ENCODE results near the gene DYNLT1.
"Not testable (repeated sequence)": the region's sequence is repeated elsewhere in the genome, so short reads cannot be mapped to it uniquely, and the experiment has no call there.

DYNLT1 gene

DNA sequence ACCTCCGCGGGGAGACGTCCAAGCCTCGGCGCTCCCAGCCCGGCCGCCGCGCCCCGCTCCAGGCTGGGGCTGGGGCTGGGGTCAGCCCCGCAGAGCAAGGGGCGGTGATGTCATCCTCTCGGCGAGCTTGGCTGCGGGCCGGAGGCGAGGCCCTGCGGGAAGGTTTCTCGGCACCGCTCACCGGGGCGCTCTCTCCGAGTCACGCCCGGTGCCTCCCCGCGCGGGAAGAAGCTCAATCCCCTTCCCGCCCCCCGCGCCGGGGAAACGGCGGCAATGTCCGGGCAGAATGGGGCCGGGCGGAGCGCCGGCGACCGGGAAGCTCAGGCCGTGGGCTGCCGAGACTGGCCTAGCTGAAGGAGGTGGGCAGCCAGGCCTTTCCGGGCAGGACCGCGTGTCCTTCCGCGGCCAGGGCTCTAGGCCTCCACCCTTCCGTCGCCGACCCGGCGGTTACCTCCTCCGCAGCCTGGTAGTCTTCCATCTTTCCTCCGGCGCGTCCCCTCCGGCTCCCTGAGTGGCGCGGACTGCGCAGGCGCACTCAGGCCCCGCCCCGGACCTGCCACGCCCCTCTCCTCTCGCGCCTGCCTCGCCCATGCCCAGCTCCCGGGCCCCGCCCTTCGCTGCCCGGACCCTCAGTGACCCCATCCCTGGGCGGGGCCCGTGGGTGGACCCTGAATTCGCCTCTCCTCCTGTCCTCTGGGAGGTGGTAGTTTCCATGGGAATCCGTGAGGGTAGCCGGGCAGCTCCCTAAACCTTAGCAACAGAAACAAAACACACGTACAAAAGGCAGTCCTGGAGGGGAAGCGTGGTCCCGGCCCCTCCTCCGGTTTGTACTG, at the start of gene DYNLT1:
TSS of gene DYNLT1 (minus strand) at position 513 of the 833 bp plus-strand sequence. CDS start at position 478, 35 bp downstream.
- peak; percentile 97 for DNase-seq

DNA sequence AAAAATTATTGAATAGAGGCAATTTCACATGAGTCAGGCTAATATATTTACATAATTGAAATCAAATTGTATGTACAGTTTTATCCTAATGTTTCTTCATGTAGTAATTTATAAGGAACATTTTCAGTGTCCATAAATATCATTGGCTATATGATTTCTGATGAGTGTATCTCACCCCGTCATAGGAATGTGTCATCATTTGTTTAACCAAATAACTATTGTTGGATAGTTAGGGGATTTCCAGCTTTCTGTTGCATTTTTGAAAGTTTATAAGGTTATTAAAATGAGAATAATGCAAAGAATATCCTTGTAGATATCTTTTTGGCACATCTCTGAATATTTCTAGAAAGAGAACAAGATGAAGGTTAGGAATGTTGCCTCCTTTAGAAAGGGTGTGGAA, 44.3 kb upstream of the DYNLT1 start:
- no peak for DNase-seq

DNA sequence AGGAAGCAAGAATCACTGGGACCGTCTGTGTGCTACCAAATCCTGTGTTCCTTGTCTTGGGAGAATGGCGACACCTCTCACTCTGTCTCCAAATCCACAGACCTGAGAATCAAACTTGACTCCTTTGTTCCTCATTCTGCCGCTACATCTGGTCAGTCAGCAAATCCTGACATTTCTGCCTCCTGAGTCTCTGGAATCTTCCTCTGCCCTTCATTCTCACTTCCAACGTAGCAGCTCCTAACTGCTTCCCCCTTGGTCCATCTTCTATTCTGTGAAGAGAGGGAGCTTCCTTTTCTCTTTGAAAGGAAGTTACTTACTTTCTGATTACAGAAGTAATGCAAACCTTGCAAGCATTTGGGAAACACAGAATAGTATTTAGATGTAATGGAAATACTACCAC, 43.0 kb upstream of the DYNLT1 start:
- no peak for DNase-seq

DNA sequence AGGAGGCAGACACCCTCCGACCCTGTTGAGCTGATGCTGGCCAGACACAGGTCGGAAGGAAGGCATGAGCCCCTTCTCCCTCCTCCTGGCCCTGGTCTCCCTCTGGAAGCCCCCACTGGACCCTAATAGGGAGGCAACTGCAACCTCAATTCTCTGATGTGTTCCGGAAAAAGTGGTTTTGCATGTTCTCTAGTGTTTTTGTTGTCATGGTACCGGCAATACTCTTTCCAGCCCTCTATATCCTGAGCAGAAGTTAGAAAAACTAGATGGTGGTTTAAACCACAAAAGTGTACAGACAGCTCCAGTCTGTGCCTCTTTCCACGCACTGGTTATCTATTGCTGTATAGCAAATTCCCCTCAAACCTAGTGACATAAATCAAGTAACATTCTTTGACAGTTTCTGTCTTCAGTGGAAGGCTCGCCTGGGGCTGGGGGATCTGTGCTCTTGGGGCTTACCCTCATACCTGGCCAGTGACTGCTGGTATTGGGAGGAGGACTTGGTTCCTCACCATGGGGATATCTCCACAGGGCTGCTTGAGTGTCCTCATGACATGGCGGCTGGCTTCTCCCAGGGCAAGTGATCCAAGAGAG, 42.3 kb upstream of the DYNLT1 start:
- DNase-seq = no peak

DNA sequence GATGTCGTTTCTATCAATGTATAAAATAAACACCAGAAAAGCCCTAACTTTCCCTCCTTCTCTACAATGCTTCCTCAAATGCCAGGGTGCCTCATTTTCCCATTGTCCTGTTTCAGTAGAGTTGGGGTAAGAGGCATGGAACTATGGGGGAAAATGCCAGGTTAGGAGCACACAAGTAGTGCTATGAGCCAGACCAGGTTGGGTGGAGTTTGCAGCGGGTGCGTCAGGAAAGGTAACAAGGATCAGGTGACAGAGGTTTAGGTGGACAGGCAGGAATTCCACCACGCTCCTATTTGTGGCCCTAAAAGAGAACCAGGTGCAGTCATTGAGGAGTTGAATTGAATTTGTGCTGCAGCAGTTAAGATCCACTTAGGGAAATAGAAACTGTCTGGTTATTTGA, 41.8 kb upstream of the DYNLT1 start:
- no peak for DNase-seq

DNA sequence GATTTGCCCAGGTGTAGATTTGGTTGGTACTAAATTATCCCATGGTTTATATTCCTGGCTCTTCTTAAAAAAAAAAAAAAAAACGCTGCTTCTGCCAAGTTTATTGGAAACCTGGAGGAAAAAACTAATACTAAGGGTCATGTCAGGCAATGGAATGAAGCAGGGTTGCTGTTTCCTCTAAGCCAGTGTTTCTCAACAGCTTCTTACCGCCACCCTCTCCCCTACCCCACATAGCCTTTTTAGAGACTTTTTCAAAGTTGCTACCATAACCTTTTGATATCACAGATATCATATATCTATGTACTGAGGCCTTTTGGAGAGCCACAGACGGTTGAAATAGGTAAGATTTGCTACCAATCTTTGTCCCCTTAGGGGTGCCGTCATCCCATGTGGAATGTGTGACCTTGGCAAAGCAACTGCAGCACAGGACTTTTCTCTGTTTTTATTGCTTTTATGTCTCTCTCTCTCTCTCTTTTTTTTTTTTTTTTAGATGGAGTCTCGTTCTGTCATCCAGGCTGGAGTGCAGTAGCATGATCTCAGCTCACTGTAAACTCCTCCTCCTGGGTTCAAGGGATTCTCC, 40.3 kb upstream of the DYNLT1 start:
- no peak for DNase-seq

DNA sequence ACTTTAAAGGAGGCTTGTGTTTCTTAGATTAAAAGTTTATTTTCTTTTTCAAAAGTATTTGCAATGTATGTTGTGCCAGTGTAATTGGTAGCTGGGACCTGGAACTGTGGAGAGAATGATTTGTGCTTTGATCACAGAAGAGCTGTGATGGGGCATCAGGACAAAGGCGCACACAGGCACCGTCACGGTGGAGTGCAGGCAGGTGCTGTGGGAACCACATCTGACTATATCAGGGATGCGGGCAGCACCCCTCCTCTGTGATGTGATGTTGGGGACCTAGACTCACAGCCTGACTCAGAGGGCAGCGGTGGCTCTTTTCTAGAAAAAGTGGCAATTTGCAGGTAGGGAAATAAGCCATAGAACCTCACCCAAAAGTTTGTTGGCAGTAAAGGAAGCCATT, 39.8 kb upstream of the DYNLT1 start:
- no peak for DNase-seq

DNA sequence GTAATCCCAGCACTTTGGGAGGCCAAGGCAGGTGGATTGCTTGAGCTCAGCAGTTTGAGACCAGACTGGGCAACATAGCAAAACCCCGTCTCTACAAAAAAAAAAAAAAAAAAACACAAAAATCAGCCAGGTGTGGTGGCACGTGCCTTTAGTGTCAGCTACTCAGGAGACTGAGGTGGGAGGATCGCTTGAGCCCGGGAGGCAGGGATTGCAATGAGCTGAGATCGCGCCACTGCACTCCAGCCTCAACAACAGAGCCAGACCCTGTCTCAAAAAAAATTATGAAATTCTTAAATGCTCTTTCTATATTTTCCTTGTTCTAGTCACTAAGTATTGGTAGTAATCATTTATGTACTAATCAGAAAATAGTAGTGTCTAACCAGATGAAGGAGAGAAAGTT, 35.9 kb upstream of the DYNLT1 start:
- no peak for DNase-seq

DNA sequence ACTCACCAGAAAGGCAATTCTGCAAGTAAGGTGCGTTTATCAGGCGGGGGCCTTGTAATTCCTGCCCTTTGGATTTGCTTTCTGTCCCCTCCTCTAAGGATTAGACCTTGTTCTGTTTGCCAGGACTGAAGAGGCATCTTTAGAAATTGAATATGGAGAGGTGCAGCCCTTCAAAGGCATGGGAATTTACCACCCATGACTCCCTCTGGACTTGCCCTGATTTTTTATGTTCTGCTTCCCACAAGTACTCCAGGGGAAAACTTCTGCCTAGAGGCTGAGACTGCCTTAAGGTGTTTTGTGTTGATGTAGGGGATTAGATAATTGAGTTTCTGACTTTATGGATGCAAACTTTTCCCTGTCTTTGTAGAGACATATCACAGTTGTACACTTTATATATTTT, 35.5 kb upstream of the DYNLT1 start:
- DNase-seq = no peak

DNA sequence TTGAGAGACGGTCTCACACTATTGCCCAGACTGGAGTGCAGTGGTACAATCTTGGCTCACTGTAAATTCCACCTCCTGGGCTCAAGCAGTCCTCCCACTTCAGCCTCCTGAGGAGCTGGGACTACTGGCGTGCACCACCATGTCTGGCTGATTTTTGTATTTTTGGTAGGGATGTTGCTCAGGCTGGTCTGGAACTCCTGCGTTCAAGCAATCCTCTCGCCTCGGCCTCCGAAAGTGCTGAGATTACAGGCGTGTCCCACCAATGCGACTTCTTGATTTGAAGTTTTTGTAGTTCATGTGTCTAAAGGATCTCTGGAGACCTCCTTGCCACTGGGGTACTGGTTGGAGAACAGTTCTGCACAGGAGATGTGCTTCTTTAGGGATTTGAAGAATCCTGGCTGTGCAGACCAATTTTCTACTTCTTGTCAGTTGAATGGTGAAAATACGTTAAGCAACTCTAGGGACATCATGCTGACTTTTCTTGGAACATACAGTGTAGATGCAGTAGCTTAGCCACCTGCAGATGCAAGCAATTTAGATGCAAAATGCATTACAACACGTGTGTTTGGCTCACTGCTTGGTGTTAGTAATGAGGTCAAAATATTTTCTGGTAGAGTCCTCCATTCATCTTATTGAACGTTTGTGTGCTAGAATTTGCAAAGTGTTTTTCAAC, 33.5 kb upstream of the DYNLT1 start:
- DNase-seq = no peak

DNA sequence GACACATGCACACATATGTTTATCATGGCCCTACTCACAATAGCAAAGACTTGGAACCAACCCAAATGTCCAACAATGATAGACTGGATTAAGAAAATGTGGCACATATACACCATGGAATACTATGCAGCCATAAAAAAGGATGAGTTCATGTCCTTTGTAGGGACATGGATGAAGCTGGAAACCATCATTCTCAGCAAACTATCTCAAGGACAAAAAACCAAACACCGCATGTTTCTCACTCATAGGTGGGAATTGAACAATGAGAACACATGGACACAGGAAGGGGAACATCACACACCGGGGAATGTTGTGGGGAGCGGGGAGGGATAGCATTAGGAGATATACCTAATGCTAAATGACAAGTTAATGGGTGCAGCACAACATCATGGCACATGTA, 32.6 kb upstream of the DYNLT1 start:
- DNase-seq = not testable (repeated sequence)

DNA sequence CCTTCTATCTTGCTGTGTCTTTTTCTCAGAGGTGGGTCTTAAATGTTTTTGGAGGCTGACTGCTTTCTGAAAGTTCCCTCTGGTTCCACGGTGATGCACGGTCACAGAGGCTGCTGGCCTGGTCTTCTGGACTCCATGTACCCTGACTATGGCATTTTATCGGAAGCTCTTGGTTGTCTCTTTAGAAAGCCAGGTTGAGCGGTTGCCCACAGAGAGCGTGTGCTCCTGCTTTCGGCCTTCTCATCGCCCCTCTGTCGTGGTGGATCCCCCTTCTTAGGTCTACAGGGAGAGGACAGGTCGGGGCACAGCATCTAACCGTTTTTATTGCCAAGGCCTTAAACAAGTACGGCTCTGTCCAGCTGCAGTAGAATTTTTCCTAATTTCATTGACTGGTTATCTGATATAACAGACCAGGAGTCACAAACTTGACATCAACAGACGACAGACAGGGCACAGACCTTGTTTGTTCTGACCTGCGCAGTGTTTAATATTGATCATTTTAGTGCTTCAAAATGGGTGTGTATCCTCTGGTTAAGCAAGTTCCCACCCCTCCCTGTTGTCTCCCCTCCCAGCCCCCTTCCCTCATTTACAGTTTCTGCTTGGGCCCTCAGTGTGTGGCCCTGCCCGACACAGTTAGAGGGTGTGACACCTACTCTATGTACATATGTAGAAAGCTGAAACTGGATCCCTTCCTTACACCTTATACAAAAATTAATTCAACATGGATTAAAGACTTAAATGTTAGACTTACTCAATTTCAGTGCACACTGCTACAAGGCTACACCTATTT, 30.0 kb upstream of the DYNLT1 start:
- DNase-seq = no peak

DNA sequence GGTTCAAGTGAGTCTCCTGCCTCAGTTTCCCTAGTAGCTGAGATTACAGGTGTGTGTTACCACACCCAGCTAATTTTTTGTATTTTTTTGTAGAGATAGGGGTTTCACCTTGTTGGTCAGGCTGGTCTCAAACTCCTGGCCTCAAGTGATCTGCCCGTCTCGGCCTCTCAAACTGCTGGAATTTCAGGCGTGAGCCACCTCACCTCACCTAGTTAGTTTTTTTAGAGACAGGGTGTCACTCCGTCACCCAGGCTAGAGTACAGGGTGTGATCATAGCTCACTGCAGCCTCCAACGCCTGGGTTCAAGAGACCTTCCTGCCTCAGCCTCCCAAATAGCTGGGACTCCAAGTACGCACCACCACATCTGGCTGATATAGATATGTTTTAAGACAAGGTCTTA, 28.2 kb upstream of the DYNLT1 start:
- no peak for DNase-seq

DNA sequence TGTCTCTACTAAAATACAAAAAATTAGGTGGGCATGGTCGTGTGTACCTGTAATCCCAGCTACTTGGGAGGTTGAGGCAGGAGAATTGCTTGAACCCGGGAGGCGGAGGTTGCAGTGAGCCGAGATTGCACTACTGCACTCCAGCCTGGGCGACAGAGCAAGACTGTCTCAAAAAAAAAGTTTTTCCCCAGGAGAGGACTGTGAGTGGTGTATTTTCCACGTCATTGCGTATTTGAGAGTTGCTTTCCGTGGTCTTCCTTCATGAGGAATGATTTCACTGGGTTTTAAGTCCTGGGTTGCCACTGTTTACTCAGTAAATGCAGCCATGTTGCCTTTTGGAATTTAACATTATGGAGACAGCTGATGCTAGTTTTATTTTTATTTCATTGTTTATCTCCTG, 27.6 kb upstream of the DYNLT1 start:
- DNase-seq = not testable (repeated sequence)

DNA sequence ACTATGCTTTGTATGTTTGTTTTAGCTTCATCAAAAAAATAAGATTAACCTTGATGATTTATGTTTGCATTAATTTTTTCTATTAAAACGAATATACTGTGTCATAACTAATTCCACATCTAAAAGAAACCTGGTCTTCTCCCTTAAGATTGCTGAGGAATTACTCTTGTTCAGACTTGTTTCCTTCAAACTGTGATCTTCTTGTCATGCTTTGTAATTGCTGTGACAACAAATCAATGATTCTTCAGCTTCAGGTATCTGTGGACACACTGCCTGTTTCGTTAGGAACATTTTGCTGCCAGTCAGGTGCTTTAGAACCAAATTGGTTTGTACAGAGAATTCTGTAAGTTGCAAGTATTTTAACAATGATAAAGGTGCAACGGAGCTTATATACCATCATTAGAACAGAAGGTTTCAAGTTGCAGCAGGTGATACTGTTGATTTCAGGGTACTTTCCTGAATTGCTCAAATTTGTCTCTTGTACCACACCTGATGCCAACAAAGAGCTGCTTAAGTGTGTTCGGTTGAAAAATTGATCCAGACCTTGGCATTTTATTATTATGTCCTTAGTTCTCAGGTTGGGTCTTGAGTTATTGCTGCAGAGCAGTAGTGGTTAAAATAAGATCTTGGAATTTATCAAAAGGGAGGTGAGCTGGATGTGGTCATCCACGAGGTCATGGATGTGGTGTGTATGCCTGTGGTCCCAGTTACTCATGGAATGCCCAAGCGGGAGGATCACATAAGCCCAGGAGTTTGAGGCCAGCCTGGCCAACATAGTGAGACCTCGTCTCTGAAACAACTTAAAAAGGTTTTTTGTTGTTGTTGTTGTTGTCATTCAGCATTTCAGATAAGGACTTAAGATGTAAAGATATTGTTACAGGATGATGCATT, 24.8 kb upstream of the DYNLT1 start:
- DNase-seq = peak; percentile 68

DNA sequence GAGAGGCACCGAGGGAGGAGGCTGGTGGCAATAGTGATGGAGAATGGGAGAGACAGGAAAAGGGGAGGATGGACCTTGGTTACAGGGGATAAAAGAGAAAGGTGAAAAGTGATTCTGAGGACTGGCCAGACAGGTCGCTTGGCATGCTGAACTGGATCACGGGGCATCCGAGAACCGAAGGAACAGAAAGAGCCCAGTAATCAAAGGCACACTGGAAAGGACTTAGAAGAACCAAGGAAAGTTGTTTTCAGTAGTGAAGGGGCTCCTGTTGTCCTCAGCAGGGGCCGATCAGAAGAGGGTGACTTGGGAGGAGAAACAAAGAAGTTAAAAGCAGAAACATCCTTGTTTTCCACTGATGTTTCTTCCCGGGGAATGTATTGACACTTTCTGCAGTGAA, 24.2 kb upstream of the DYNLT1 start:
- DNase-seq = no peak

DNA sequence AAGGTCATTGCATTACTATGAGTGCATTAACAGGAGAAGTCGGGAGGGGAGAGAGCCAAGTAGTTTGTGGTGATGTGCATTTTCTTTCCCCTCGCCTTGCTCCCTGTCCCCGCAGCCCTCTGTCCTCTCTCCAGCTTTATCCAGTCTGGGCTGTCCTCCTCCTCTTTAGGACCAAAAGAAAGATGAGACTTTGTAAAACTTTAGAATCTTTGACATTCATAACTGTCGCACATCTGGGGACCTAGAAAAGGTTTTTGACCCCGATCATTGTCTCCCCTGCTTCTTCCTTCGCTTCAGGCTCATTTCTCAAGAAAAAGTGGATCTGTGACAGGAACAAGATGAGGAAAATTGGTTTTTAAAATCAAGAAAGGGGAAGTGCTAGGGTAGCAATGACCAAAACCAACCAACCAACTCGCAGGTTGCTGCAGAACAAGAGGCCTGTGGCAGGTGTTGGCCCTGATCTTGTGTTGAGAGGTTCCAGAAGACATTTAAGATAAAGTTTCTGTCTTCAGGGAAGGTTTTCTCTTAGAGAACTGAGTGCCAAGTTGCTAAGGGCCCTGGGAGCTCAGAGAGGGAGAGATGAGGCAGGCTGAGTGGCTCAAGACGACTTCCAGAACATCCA, 22.9 kb upstream of the DYNLT1 start:
- DNase-seq = no peak

DNA sequence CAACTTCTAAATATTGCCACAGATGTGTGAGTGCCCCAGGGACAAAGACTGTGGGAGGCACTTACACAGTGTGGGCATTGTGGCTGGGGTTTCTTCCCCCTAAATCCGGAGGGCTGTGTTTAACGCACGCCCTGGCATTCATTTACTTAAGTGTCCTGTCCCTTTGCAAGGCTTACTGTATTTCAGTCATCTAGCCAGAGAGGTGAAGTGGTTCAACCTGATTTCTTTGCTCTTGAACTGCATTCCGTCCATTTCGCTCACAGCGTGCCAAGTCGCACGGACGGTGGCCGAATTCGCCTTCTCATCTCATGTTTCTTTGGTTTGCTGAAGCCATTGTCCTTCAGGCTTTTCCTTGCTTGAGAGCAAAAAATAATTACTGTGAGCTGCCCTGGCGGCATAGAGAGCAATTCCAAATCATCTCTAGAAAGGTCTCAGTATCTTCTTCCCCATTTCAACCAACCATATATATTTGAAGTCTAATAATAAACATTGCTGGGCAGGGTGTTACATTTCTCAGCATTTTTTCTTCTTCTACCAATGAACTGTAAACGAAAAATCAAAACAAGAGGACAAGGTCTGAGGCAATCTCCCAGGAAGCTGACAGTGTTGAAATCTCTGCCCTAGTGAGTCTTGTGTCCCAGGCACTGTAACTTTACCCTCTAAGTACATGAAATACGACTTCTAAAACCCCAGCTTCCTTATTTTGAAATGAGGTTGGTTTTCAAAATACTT, 22.3 kb upstream of the DYNLT1 start:
- no peak for DNase-seq

DNA sequence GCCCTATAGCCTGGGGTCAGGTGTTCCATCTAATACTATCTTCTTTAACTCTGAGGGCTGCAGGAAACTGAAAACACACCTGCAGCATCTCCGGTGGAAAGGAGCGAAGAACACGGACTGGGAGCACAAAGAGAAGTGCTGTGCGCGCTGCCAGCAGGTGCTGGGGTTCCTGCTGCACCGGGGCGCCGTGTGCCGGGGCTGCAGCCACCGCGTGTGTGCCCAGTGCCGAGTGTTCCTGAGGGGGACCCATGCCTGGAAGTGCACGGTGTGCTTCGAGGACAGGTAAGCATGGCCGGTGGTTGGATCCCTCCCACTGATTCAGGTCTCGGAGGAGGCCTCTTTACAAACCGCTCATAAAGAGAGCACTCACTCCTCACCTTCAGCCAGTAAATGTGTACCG, 20.8 kb upstream of the DYNLT1 start:
- no peak for DNase-seq

DNA sequence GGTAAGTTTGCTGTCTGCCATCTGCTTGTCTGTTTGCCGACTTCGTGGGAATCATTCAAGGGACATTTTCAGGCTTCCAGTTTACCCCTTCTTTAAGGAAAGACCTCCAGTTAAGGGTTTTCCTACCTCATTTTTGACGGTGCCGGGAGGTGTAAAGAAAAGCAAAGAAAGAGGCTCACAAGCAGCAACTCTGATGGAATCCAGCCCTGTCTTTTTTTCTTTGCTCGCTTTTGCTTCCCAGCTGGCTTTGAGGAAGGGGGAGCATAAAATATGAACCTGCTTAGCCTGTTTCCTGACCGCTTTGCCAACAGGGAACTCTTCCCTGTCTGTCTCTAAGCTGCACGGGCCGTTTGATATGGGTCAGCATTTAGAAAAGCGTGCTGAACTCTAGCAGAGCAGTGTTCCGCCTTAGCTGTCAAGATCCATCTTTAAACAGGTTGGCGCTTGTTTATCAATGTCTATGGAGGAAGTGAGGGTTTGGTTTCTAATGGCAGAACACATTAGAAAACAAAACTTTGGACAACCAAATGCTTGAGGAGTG, 19.2 kb upstream of the DYNLT1 start:
- DNase-seq = peak; percentile 59

All from NCI-H1105 treated with DMSO at 0.1 percent for 48 hours (cell line).